ENCODE data around the gene CAPN5.

- TF ChIP-seq CTCF (IDR thresholded peaks at IDR 0.05) (no peak), EZH2 (IDR thresholded peaks at IDR 0.05) (no peak), EZH2phosphoT487 (IDR thresholded peaks at IDR 0.05) (no peak)
These were observed 14.0 kb downstream of the CAPN5 start for GRCh38 chr11:77080643-77081210.

Data from neural progenitor cell (in vitro differentiated cells).